Kidney epithelial cell (primary cell): ENCODE measurements around the gene MACROD2. TPM values are rescaled to one million over a fixed set of nuclear protein-coding genes. Genes with fewer than 3 reads are reported as not detected.

Experiments used
- DNase-seq: peaks from one replicate; pipeline ENCODE4 v3.0.0-alpha.2; 2010; ENCODE audit warnings: low read depth
- H3K27me3 ChIP-seq: 2 replicates; pipeline ENCODE4 v1.6.0; 2011; ENCODE audit warnings: low read length; ENCODE audit not compliant: control insufficient read depth, insufficient read depth
- H3K36me3 ChIP-seq: 2 replicates; pipeline ENCODE4 v1.5.1; 2011; ENCODE audit warnings: low read length; ENCODE audit not compliant: control insufficient read depth, insufficient read depth
- H3K4me3 ChIP-seq: 2 replicates; pipeline ENCODE4 v1.5.1; 2011; ENCODE audit warnings: low read depth, mild to moderate bottlenecking, control low read depth, low read length
- CTCF ChIP-seq: IDR thresholded peaks from 2 replicates; pipeline ENCODE4 v1.5.1; 2011; ENCODE audit warnings: mild to moderate bottlenecking, moderate library complexity, low read length, control low read depth, inconsistent platforms; ENCODE audit not compliant: insufficient read depth, poor library complexity, severe bottlenecking
- total RNA-seq: library from RNA; depleted of rRNA; stranded (reverse); fragments of >200 nt; gene quantifications from 2 replicates; pipeline ENCODE4 v1.2.3, GENCODE V29; 2015

Gene MACROD2
- total RNA-seq, 1 donor from 2014 or later, result 0.79 TPM

GRCh38 chr20:14555676-14556075 is 560.4 kb downstream of the MACROD2 start:
- no peak for DNase-seq
- no peak for TF ChIP-seq CTCF
- no peaks in the 10 kb centered on the region for H3K27me3 ChIP-seq
- no peaks in the 10 kb centered on the region for H3K36me3 ChIP-seq
- no peak overlapping the region for H3K4me3 ChIP-seq

GRCh38 chr20:14556206-14556605 is 560.9 kb downstream of the MACROD2 start:
- no peaks in the 10 kb centered on the region for H3K27me3 ChIP-seq
- no peak overlapping the region for H3K4me3 ChIP-seq
- H3K36me3 ChIP-seq, result no peaks in the 10 kb centered on the region
- no peak for DNase-seq
- TF ChIP-seq CTCF, result no peak

GRCh38 chr20:14559612-14560011 is 564.3 kb downstream of the MACROD2 start:
- H3K36me3 ChIP-seq, result no peaks in the 10 kb centered on the region
- no peak for DNase-seq
- H3K4me3 ChIP-seq, result no peak overlapping the region
- H3K27me3 ChIP-seq, result no peaks in the 10 kb centered on the region
- TF ChIP-seq CTCF, result no peak

- DNase-seq, result no peak
- H3K36me3 ChIP-seq, result no peaks in the 10 kb centered on the region
- no peak overlapping the region for H3K4me3 ChIP-seq
- no peak for TF ChIP-seq CTCF
- no peaks in the 10 kb centered on the region for H3K27me3 ChIP-seq
These were observed 566.5 kb downstream of the MACROD2 start for GRCh38 chr20:14561741-14562221.

- H3K4me3 ChIP-seq, result no peak overlapping the region
- DNase-seq, result no peak
- no peaks in the 10 kb centered on the region for H3K27me3 ChIP-seq
- no peaks in the 10 kb centered on the region for H3K36me3 ChIP-seq
- TF ChIP-seq CTCF, result no peak
These were observed 567.7 kb downstream of the MACROD2 start for GRCh38 chr20:14562981-14563380.

GRCh38 chr20:14566505-14566904 is 571.2 kb downstream of the MACROD2 start:
- Histone ChIP-seq H3K4me3 (no peak overlapping the region), H3K36me3 (no peaks in the 10 kb centered on the region), H3K27me3 (no peaks in the 10 kb centered on the region)
- no peak for TF ChIP-seq CTCF
- DNase-seq, result no peak
